ENCODE measurements around the gene OXGR1.
"Not testable (repeated sequence)": the region's sequence is repeated elsewhere in the genome, so short reads cannot be mapped to it uniquely, and the experiment has no call there.

- TF ChIP-seq CTCF, POLR2A (IDR thresholded peaks at IDR 0.05): not testable (repeated sequence)
Measured at GRCh38 chr13:97023812-97024211, 29.5 kb upstream of the OXGR1 start.
